Posterior vena cava (tissue), 2 donors: ENCODE data around the gene IL22RA1. TPM values are rescaled to one million over a fixed set of nuclear protein-coding genes. Genes with fewer than 3 reads are reported as not detected.

Source experiments
- DNase-seq: peaks from one replicate; pipeline ENCODE4 v3.0.0-alpha.2; 2020; ENCODE audit warnings: low spot score
- intact Hi-C, 2 donors: fragments of 100-400 bp; cut with DNase I; formaldehyde crosslinking; loops; one replicate each; pipeline versions ENCODE4 v1.14.1 to v1.14.2; 2022 to 2023
- total RNA-seq, 2 donors: library from RNA; stranded (reverse); fragmentation: NEBNext Ultra II Directional; extraction: Animal tissue kit (Norgen Biotek cat#: 25700); gene quantifications; one replicate each; pipeline ENCODE4 v1.2.1, GENCODE V29; 2021
- donor health status: DM: yes; HTN: yes; CAD: no.
- donor health status: DM: yes; HTN: yes; CAD: no.

IL22RA1 gene
- total RNA-seq, 2 donors from 2014 or later: 0.10 TPM; not detected in 1

DNA sequence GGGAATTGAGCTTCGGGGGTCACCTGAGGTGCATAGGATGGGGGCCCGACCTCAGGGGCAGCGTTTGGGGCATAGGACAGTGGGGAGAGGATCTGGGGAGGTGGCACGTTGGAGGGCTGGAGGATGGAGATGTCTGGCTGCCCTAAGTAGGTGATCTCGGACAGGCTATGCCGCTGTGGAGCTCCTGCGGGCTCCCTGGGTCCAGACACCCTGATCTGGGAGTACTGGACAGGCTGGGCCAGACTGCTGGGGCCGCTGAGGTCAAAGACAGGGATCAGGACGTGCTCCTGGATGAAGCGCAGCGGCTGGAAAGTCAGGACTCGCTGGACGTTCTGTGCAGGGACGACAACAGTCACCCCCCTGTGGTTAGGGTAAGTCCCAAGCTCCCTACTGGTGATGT, 21.5 kb downstream of the IL22RA1 start:
- intact Hi-C loops: no loop called here
- DNase-seq: peak; percentile 67

DNA sequence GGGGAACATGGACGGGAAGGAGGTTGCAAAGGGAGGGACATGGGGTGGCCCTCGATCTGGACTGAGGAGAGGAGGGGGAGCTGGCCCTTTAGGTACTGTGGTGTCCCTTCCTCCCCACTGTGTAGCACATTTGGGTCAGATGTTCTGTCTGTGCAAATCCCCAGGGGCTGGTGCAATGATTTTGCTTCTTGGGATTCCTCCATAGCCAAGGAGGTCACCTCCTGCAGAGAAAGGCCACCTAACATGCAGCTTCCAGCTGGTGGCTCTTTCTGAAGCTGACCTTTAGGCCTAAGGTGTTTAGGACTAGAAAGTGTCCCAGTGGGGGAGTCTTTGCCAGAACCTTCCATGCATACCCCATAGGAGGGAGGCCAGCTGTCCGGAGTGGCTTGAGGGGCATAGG, 22.0 kb downstream of the IL22RA1 start:
- intact Hi-C loops: no loop called here
- DNase-seq: no peak

DNA sequence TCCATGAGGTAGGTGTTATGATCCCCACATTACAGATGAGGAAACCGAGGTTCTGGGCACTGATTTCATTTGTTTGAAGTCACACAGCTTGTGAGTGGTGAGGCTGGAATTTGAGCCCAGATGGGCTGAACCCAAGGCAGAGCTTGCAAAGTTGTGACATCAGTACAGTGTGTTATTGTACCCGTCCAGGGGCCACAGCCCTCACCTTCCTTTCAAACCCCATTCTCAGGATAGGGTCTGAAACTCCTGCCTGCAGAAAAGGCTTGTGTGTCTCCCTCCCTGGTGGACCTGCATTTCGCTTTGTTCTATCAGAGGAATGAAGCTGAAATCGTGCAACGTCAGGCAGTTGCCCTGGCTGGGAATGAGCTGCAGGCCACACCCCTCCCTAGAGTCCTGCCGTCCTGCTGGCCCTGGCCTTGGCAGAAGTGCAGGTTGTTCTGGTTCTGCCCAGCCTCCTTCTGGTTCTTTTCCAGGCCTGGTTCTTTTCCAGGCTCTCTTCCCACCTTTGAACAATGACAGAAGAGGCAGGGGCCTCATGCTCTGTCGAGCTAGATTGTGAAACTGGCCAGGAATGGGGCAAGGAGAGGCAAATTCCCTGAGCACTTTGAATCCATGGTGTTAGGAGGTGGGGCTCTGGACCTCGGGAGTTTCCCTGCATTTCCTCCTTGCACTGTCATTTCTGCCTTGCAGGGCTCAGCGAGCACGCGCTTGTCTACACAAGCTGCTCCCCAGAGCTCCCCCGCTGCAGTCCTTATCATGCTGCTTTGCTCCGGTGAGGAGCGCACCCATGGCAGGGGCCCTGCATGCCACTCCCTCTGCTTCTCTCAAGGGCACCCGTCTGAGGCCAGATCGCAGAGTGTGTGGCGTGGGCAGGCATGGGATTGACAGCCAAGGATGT, 22.8 kb downstream of the IL22RA1 start:
- intact Hi-C loops: no loop called here
- DNase-seq: peak; percentile 80

DNA sequence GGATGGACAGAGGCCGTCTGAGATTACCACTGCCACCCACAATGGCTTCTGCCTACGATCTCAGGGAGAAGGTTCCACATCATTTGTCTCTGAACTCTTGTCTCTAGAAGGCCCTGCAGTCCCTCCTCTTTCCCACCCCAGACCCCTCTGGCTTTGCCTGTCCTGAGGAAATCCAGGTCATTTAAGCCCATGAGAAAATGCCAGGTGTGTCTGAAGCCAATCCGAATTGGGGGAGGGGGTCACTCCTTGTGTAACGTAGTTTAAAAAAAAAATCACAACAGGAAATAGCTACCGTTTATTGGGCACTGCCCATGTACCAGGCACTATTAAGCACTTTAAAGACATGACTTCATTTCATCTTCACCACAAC, 23.5 kb downstream of the IL22RA1 start:
- DNase-seq: no peak
- intact Hi-C loops: no loop called here

DNA sequence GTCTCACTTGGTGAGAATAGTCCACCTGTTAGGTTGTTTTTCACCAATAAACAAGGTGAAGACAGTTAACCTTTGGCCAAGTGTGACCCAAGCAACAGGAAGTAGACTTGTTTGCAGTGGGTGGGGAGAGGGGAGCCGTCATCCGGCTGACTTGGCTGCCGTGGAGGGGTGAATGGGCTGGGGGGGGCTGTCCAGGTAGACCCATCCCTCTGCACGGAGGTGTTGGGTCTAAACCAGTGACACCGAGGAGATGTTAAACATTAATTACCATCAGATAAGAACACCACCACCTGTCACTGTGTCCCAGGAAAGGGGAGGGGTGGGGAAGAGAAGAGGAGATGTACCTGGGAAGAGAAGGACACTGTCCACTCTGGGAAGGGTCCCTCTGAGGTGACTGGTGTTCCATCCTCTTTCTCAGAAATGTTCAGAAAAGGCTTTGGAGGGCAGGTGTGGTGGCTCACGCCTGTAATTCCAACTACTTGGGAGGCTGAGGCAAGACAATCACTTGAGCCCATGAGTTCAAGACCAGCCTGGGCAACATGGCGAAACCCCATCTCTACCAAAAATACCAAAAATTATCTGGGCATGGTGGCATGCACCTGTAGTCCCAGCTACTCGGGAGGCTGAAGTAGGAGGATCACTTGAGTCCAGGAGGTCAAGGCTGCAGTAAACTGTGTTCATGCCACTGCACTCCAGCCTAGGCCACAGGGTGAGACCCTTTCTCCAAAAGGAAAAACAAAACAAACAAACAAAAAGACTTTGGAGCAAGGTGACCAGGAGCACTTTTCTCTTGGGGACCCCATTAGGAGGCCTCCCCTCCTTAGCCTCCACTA, 24.3 kb downstream of the IL22RA1 start:
- intact Hi-C loops: no loop called here
- peak; percentile 45 for DNase-seq

GRCh38 chr1:24117722-24118409, 25.1 kb downstream of the IL22RA1 start:
- DNase-seq: peak; percentile 82
- intact Hi-C loops: no loop called here

- no peak for DNase-seq
Measured at GRCh38 chr1:24117132-24117531, 25.8 kb downstream of the IL22RA1 start.

GRCh38 chr1:24114753-24115152, 28.2 kb downstream of the IL22RA1 start:
- no peak for DNase-seq
- intact Hi-C loops: loop anchor here in 1 of 2 donors (5.0 kb wide), 1 partner anchor 42 kb away; no protein-coding TSS in a partner anchor

More at GRCh38 chr1:24117132-24117531, 25.8 kb downstream of the IL22RA1 start:
- intact Hi-C loops: no loop called here

DNA sequence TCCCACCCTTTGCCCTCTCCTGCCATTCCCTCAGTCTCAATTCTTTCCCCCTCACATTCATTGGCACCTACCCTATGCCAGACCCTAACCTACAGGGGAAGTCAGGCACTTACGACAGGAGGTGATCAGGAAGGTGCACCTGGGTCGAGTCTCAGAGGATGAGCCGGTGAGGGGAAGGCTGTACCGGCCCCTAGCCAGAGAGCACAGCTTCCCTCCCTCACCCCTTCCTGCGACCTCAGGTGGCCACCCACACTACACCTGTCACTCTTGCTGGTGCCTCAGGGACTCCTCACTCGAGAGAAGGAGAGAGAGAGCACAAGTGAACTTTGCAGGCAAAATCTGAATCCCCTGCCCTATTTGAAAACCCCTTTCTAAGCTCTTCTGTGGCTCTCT, 29.3 kb downstream of the IL22RA1 start:
- intact Hi-C loops: loop anchor here in 1 of 2 donors (5.0 kb wide), 1 partner anchor 41 kb away; no protein-coding TSS in a partner anchor
- peak; percentile 69 for DNase-seq

- DNase-seq: peak; percentile 91
- intact Hi-C loops: loop anchor here in 1 of 2 donors (5.0 kb wide), 1 partner anchor 40 kb away; no protein-coding TSS in a partner anchor
Measured at GRCh38 chr1:24111996-24112779, 30.8 kb downstream of the IL22RA1 start, which contains the start of gene MYOM3. Gene MYOM3, minus strand, starts transcription at chr1:24112135. Its CDS starts 3,499 bp downstream, at chr1:24108636.

DNA sequence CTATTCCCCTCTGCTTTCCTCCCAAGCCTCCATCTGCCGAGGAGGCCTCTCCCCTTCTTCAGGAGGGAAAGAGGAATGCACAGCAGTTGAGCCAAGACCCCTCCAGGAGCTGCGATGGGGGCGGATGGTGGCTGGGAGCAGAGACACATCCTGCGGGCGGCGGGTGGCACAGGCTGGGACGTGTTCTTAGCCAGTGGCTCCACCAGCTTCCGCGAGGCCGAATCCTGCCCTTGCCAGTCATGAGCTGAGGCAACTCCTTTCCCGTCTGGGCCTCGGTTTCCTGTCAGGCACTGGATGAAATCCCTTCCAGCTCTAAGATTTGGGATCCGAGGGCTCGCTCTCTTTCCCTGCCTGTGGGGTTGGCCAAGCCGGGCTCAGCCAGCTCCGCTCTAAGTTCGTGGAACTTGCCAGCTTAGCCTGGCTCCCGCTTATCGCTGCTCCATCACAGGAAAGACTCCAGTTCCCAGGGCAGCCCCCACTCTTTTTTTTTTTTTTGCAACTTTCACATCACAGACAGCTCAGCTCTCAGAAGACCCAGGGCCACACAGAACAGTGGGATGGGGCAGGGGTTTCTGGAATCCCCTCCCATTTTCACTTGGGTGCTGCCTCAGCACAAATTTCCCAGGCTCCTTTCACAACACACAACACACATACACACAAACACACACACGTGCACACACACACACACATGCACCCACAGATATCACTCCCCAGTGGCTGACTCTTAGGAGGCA, 31.5 kb downstream of the IL22RA1 start:
- peak; percentile 86 for DNase-seq
- intact Hi-C loops: loop anchor here in 1 of 2 donors (5.0 kb wide), 1 partner anchor 39 kb away; no protein-coding TSS in a partner anchor

- peak; percentile 80 for DNase-seq
- intact Hi-C loops: loop anchor here in 1 of 2 donors (5.0 kb wide), 1 partner anchor 38 kb away; no protein-coding TSS in a partner anchor
Measured at GRCh38 chr1:24110642-24111261, 32.2 kb downstream of the IL22RA1 start.

DNA sequence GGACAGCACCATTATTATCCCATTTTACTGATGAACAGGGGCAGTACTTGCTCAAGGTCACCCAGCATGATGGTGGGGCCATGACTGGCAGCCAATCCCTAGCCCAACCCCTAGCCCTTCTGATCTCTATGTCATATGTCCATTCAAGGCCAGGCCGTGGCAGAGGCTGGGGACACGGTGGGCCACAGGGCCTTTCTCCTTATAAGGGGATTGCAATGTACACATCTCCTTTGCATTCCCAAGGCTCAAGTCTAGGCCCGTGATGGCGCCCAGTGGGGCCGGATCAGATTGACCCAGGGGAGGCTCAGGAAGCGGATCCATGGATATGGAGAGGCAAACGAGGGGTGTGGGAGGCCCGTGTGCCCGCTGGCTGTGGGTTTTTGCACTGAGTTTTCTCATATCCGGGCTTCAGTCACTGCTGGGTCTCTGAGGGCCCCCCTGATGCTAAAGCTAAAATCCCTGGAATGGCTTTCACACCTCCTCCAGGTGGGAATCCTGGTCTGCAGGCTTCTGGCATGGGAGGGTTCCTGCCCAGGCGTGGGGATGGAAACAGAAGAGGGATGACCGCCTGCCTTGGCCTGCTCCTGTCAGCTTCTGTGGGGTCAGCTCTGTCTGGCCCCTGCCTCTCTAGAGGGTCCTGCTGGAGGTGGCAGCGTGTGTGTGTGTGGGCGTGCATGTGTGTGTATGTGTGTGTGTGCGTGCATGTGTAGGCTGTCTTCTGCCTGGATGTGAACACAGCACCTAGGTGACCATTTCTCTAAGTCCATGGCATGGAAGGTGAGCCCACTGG, 33.1 kb downstream of the IL22RA1 start:
- intact Hi-C loops: loop anchor here in 1 of 2 donors (5.0 kb wide), 1 partner anchor 38 kb away; no protein-coding TSS in a partner anchor
- peak; percentile 50 for DNase-seq

- intact Hi-C loops: no loop called here
- DNase-seq: no peak
Measured at GRCh38 chr1:24109166-24109483, 33.8 kb downstream of the IL22RA1 start.

DNA sequence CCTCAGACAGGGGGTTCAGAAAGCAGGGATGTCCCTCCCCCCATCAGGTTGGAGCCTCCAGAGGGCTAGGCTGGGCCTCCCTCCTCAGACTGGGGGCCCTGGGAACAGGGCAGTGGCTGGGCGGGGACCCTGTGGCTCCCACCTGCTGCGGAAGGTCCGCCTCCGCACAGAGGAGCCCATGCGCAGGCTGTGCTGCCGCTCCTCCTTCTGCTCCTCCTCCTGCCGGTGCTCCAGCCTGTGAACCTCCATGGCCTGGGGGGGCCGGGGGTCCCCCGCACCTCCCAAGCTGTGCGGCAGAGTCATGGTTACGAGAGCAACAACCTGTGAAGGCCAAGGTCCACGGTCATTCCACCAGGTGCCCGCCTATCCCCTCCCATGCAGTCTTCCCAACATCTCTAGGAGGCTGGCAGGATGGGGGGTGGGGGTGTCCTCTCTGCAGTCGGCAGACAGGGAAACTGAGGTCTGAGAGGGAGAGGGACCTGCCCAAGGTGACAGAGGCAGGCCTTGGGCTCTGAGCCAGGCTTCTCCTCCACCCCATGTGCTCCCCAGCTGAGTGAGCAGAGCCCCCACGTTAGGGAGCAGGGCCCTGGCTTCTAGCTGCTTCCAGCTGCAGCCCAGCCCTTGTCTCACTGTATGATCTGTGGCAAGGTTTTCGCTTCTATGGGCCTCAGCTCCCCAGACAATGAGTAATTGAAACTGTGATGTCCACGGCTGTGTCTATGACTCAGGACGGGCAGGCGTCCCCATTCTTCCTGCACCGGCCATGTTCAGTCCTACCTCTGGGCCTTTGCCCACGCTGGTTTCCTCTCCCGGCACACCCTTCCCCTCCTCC, 34.4 kb downstream of the IL22RA1 start:
- intact Hi-C loops: no loop called here
- peak; percentile 90 for DNase-seq
